AG04450 (cell line): ENCODE results near the gene CABLES2. TPM values are rescaled to one million over a fixed set of nuclear protein-coding genes. Genes with fewer than 3 reads are reported as not detected.

Experiments
- CTCF ChIA-PET: fragments of 300-600, 350-600 bp; formaldehyde crosslinking; extraction: SDS; loops from one replicate; lab custom pipeline; 2022; ENCODE audit warnings: antibody characterized with exemption, inconsistent platforms; lab: Charles Lee
- POLR2A ChIA-PET: fragments of 350-600 bp; formaldehyde crosslinking; extraction: SDS; loops from one replicate; lab custom pipeline; 2021; ENCODE audit warnings: antibody characterized with exemption, inconsistent platforms; lab: Yijun Ruan, JAX
- DNase-seq: peaks from one replicate; pipeline ENCODE4 v3.0.0-alpha.2; 2011; ENCODE audit warnings: low read depth, low spot score
- H3K27ac ChIP-seq: one replicate; pipeline ENCODE4 v1.5.1; 2012; ENCODE audit warnings: low read depth, low read length, control low read depth
- H3K27me3 ChIP-seq: one replicate; pipeline ENCODE4 v1.6.0; 2012; ENCODE audit warnings: low read length; ENCODE audit not compliant: control insufficient read depth, insufficient read depth
- H3K4me3 ChIP-seq: 2 replicates; pipeline ENCODE4 v1.5.1; 2011; ENCODE audit warnings: mild to moderate bottlenecking, low read depth, low read length, control low read depth
- H3K9me3 ChIP-seq: 2 replicates; pipeline ENCODE4 v1.5.1; 2012; ENCODE audit warnings: low read length; ENCODE audit not compliant: control insufficient read depth, insufficient read depth
- polyA plus RNA-seq: library from polyadenylated mRNA; depleted of rRNA; stranded (reverse); fragments of >200 nt; gene quantifications from 2 replicates; pipeline ENCODE4 v1.2.3, GENCODE V29; 2011
- TF ChIP-seq, protein P1 (sequence below): IDR thresholded peaks from 2 replicates; pipeline ENCODE4 v1.5.1; 2011; ENCODE audit warnings: low read depth, low read length, control low read depth, inconsistent platforms

CABLES2 gene
- polyA plus RNA-seq, 1 experiment: 3.8 TPM

DNA sequence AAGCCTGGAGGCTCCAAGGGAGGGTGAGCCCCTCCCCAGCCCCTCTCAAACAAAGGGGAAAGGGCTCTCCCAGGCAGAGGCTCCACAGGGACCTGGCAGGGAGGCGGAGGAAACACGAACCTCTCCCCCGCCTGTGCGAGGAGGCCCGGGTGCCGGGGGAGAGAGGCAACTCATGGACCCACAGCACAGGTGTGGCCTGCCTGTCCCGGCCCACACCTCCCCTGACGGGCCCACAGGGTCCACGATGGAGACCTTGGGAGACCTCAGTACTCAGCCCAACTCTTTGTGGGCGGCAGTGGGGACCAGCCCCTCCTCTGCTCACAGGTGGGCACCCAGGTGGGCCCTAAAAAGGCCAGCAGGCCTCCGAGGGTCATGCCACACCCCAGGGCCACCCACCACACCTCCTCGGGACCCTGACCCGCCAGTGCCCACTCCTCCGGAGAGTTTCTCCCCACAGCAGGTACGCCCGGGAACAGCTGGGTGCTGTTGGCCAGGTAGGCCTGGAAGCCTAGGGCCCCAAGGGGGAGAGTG is 52.2 kb downstream of the CABLES2 start:
- Histone ChIP-seq H3K4me3 (no peak overlapping the region), H3K9me3 (no peaks in the 10 kb centered on the region; the same call in 1 of the 2 replicates), H3K27me3 (no peaks in the 10 kb centered on the region), H3K27ac (no peak overlapping the region)
- DNase-seq: no peak
- POLR2A ChIA-PET: no interaction called here
- CTCF ChIA-PET: no interaction called here
- TF ChIP-seq, protein P1, sequence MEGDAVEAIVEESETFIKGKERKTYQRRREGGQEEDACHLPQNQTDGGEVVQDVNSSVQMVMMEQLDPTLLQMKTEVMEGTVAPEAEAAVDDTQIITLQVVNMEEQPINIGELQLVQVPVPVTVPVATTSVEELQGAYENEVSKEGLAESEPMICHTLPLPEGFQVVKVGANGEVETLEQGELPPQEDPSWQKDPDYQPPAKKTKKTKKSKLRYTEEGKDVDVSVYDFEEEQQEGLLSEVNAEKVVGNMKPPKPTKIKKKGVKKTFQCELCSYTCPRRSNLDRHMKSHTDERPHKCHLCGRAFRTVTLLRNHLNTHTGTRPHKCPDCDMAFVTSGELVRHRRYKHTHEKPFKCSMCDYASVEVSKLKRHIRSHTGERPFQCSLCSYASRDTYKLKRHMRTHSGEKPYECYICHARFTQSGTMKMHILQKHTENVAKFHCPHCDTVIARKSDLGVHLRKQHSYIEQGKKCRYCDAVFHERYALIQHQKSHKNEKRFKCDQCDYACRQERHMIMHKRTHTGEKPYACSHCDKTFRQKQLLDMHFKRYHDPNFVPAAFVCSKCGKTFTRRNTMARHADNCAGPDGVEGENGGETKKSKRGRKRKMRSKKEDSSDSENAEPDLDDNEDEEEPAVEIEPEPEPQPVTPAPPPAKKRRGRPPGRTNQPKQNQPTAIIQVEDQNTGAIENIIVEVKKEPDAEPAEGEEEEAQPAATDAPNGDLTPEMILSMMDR: no peak

DNA sequence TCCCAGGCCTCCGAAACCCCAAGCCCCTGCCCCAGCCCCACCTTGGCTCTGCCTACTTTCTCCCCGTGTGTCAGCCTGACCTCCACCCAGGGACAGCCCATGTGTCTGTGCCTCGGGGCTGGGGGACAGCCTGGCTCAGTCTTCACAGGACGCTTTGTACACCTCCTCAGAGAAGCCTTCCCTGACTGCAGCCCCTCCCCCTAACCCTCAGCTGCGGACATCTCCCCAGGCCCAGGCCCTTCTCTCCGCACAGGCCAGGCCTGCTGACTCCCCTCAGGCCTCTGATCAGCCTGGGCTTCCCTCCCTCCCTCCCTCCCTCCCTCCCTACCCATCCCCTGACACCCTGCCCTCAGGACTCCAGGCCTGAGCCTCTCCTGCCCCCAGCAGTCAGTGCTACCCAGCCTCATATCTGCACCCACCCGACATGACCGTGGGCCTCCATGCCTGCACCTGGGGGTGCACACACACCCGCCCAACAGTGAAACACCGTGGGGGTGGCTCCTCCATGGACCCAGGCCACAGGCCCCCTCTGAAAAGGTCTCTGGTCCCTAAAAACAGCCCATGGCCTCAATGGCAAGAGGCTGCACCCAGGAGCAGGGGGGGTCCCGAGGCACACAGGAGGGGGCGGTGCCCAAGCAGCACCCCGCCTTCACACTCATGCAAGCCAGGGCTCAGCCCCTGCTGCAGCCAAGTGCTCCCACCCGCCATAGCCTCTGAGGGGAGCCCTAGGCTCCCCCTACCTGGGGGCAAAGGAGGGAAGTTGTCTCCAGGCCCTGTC is 52.9 kb downstream of the CABLES2 start:
- Histone ChIP-seq H3K27ac (no peak overlapping the region), H3K9me3 (peaks cover under 1% of the 10 kb centered on the region), H3K27me3 (no peaks in the 10 kb centered on the region), H3K4me3 (no peak overlapping the region)
- ChIA-PET POLR2A (no interaction called here), CTCF (no interaction called here)
- no peak for DNase-seq
- TF ChIP-seq, protein P1: no peak

DNA sequence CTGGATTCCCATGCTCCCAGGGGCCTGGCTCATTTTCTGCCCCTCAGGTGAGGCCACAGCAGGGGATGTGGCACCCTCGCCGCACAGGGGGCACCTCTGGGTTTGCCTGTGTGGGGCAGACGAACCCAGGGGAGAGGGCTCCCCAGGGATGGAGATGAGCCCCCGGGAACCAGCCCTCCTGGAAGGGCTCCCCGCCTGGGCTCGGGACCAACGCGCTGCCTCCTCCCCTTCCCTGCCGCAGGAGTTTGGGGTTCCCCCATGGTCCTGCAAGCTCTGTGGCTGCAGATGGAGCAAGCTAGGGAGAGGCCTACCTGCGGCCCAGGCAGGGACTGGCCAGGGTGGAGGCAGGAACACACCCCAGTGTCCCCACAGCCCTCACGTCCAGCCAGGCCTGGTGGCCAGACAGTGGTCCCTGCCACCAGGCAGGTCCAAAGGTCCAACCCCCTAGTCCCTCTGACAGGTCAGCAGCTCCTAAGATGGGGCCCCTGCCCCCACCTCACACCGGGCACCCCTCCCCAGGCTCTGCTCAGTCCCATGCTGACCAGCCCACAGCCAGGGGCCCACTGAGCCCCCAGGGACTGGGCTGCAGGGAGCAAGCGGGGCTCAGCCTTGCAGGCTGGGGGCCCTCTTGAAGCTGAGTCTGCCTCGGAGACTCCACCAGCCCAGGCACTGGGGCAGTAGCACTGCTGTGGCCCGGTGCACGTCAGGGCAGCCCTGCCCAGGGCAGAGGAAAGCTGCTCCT is 53.6 kb downstream of the CABLES2 start:
- TF ChIP-seq, protein P1: no peak
- POLR2A ChIA-PET: no interaction called here
- Histone ChIP-seq H3K27me3 (no peaks in the 10 kb centered on the region), H3K27ac (no peak overlapping the region), H3K4me3 (no peak overlapping the region), H3K9me3 (peaks cover 6% of the 10 kb centered on the region)
- CTCF ChIA-PET: no interaction called here
- no peak for DNase-seq

DNA sequence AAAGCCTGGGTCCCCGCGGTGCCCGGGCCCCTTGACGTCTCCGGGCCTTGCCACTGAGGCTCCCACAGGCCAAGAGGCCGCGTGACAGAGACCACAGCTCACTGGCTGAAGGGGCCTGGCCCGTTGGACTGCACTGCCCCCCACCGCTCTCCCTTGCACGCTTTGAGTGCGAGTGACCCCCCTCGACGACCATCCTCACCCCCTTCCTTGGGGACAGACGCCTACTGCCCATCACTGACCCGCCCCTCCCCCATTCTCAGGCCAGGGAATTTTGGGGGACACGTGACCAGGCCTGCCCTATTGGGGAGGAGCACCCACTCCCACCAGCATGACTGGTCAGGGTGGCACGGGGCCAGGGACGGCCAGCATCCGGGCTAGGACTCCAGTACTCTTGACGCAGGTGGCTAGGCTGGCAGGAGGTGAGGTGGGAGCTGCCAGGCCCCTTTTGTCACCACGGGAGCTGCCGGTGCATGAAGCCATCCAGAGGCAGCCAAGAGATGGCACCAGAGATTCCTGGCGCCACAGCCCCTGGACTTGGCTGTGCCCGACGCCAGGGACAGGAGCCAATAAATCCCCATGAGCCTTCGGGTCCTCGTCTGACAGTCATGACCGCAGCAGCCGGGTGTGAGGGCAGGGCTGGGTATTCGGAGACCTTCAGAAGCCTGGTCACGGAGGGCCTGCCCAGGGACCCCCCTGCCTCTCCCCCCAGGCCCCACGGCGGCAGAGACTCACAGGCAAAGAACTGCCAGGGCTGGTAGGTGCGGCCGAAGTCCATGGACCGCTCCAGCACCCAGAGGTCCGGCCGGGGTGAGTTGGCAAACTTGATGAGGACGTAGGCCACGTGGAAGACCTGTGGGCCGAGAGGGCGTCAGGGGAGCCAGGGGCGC is 54.4 kb downstream of the CABLES2 start:
- ChIA-PET CTCF (no interaction called here), POLR2A (no interaction called here)
- no peak for DNase-seq

More for the DNA sequence above, 54.4 kb downstream of the CABLES2 start:
- Histone ChIP-seq H3K4me3 (no peak overlapping the region), H3K27ac (no peak overlapping the region), H3K9me3 (peaks cover 6% of the 10 kb centered on the region), H3K27me3 (no peaks in the 10 kb centered on the region)
- TF ChIP-seq, protein P1: no peak
